Astrocyte (in vitro differentiated cells and primary cell): ENCODE results near the gene FLYWCH1. TPM values are rescaled to one million over a fixed set of nuclear protein-coding genes. Genes with fewer than 3 reads are reported as not detected.

Experiments
- DNase-seq: peaks from one replicate; pipeline ENCODE4 v3.0.0-alpha.2; 2010; ENCODE audit warnings: low read depth
- FAIRE-seq: peaks from 2 replicates; lab custom pipeline; 2011; peaks lifted over from hg19 to GRCh38; lab: Jason Lieb, UNC
- H2AFZ ChIP-seq: 2 replicates; pipeline ENCODE4 v1.6.0; 2012; ENCODE audit warnings: low read depth, low read length, inconsistent platforms
- H3K27ac ChIP-seq: 2 replicates; pipeline ENCODE4 v1.5.1; 2011; ENCODE audit warnings: low read depth, low read length, inconsistent platforms
- H3K27me3 ChIP-seq: 2 replicates; pipeline ENCODE4 v1.6.0; 2011; ENCODE audit warnings: low read length, inconsistent platforms; ENCODE audit not compliant: insufficient read depth
- H3K36me3 ChIP-seq: 2 replicates; pipeline ENCODE4 v1.5.1; 2011; ENCODE audit warnings: low read length, inconsistent platforms; ENCODE audit not compliant: insufficient read depth
- H3K4me1 ChIP-seq: 2 replicates; pipeline ENCODE4 v1.5.1; 2011; ENCODE audit warnings: low read length, inconsistent platforms; ENCODE audit not compliant: insufficient read depth
- H3K4me2 ChIP-seq: 2 replicates; pipeline ENCODE4 v1.6.0; 2012; ENCODE audit warnings: low read length, inconsistent platforms
- H3K4me3 ChIP-seq: 2 replicates; pipeline ENCODE4 v1.5.1; 2011; ENCODE audit warnings: low read depth, mild to moderate bottlenecking, low read length, inconsistent platforms; ENCODE audit not compliant: insufficient read depth
- H3K79me2 ChIP-seq: 2 replicates; pipeline ENCODE4 v1.6.0; 2012; ENCODE audit warnings: mild to moderate bottlenecking, low read length, inconsistent platforms; ENCODE audit not compliant: insufficient read depth
- H3K9ac ChIP-seq: 2 replicates; pipeline ENCODE4 v1.6.0; 2012; ENCODE audit warnings: mild to moderate bottlenecking, low read length, inconsistent platforms
- H3K9me3 ChIP-seq: 2 replicates; pipeline ENCODE4 v1.5.1; 2012; ENCODE audit warnings: low read depth, mild to moderate bottlenecking, low read length, inconsistent platforms; ENCODE audit not compliant: insufficient read depth
- H4K20me1 ChIP-seq: 2 replicates; pipeline ENCODE4 v1.6.0; 2012; ENCODE audit warnings: low read length, inconsistent platforms; ENCODE audit not compliant: insufficient read depth
- H3K27ac Mint-ChIP-seq: one replicate; pipeline ENCODE4 v1.8.0; 2021; ENCODE audit warnings: mild to moderate bottlenecking, mixed read lengths; ENCODE audit not compliant: unreplicated experiment
- H3K27me3 Mint-ChIP-seq: one replicate; pipeline ENCODE4 v1.8.0; 2021; ENCODE audit warnings: low read depth, mixed read lengths; ENCODE audit not compliant: unreplicated experiment
- H3K36me3 Mint-ChIP-seq: one replicate; pipeline ENCODE4 v1.8.0; 2021; ENCODE audit warnings: low read depth, mixed read lengths; ENCODE audit not compliant: unreplicated experiment
- H3K4me1 Mint-ChIP-seq: one replicate; pipeline ENCODE4 v1.8.0; 2021; ENCODE audit warnings: low read depth, mixed read lengths; ENCODE audit not compliant: unreplicated experiment
- H3K4me3 Mint-ChIP-seq: one replicate; pipeline ENCODE4 v1.8.0; 2021; ENCODE audit warnings: mild to moderate bottlenecking, moderate library complexity, mixed read lengths; ENCODE audit not compliant: unreplicated experiment
- H3K9me3 Mint-ChIP-seq: one replicate; pipeline ENCODE4 v1.8.0; 2021; ENCODE audit warnings: mild to moderate bottlenecking, mixed read lengths; ENCODE audit not compliant: unreplicated experiment
- CTCF ChIP-seq: IDR thresholded peaks from 2 replicates; pipeline ENCODE4 v1.5.1; 2011; ENCODE audit warnings: low read depth, mild to moderate bottlenecking, inconsistent platforms, low read length, moderate library complexity; ENCODE audit not compliant: insufficient read depth
- EZH2 ChIP-seq: IDR thresholded peaks from 2 replicates; pipeline ENCODE4 v1.6.1; 2012; ENCODE audit warnings: mild to moderate bottlenecking, low read length, inconsistent platforms; ENCODE audit not compliant: insufficient read depth
- total RNA-seq: library from RNA; stranded (reverse); gene quantifications from 2 replicates; pipeline ENCODE4 v1.2.1, GENCODE V29; 2021

Gene FLYWCH1
- total RNA-seq, 1 donor from 2014 or later = 58.9 TPM

GRCh38 chr16:2968368-2968737, 56.6 kb downstream of the FLYWCH1 start:
- H3K4me1 Mint-ChIP-seq = no peaks in the 10 kb centered on the region
- no peak overlapping the region for H3K9ac ChIP-seq
- H3K4me2 ChIP-seq = peak overlapping the region; percentile 97
- H2AFZ ChIP-seq = peak overlapping the region; percentile 88
- no peaks in the 10 kb centered on the region for H3K79me2 ChIP-seq
- peak overlapping the region; percentile 72 for H3K27ac Mint-ChIP-seq
- TF ChIP-seq EZH2 (no peak), CTCF (no peak)
- peaks cover 6% of the 10 kb centered on the region for H3K36me3 Mint-ChIP-seq
- H3K9me3 Mint-ChIP-seq = no peaks in the 10 kb centered on the region
- peaks cover 35% of the 10 kb centered on the region for H3K27me3 ChIP-seq
- H3K27me3 Mint-ChIP-seq = peaks cover 14% of the 10 kb centered on the region
- H4K20me1 ChIP-seq = peaks cover 26% of the 10 kb centered on the region
- DNase-seq (no peak), FAIRE-seq (no peak)
- H3K27ac ChIP-seq = no peak overlapping the region
- no peak overlapping the region for H3K4me3 ChIP-seq
- no peaks in the 10 kb centered on the region for H3K9me3 ChIP-seq
- H3K4me3 Mint-ChIP-seq = peak overlapping the region; percentile 77
- no peaks in the 10 kb centered on the region for H3K36me3 ChIP-seq
- H3K4me1 ChIP-seq = peaks cover 17% of the 10 kb centered on the region

- TF ChIP-seq CTCF (no peak), EZH2 (no peak)
- Mint-ChIP-seq H3K27ac (peak within 1 kb of the TSS; percentile 72), H3K9me3 (no peaks in the 10 kb centered on the region), H3K4me1 (no peaks in the 10 kb centered on the region), H3K27me3 (peaks cover 14% of the 10 kb centered on the region), H3K4me3 (peak within 1 kb of the TSS; percentile 77), H3K36me3 (peaks cover 6% of the 10 kb centered on the region)
- Histone ChIP-seq H3K79me2 (no peaks in the 10 kb centered on the region), H3K36me3 (no peaks in the 10 kb centered on the region), H3K4me3 (peak within 1 kb of the TSS; percentile 71), H2AFZ (peak within 1 kb of the TSS; percentile 88), H3K4me2 (peak within 1 kb of the TSS; percentile 97), H3K4me1 (peaks cover 13% of the 10 kb centered on the region), H3K27me3 (peaks cover 29% of the 10 kb centered on the region), H3K9me3 (no peaks in the 10 kb centered on the region), H4K20me1 (peaks cover 28% of the 10 kb centered on the region), H3K27ac (no peak within 1 kb of the TSS), H3K9ac (peak within 1 kb of the TSS; percentile 72)
- peak; percentile 59 for DNase-seq
- FAIRE-seq = no peak
Observed at GRCh38 chr16:2968738-2969544, 57.2 kb downstream of the FLYWCH1 start, which contains the start of gene PAQR4. TSS of gene PAQR4 (plus strand) at chr16:2969348. CDS start at chr16:2969675, 327 bp downstream.
